Panc1 (cell line): ENCODE results near the gene CCDC57. TPM values are rescaled to one million over a fixed set of nuclear protein-coding genes. Genes with fewer than 3 reads are reported as not detected.

ENCODE experiments used
- ATAC-seq: fragments of 200-7000 bp; cut with Tn5 transposase; 2 replicates; pipeline ENCODE4 v1.9.1; 2020; ENCODE audit warnings: mild to moderate bottlenecking, moderate library complexity
- BruUV-seq: library from RNA; stranded (reverse); fragments of 400-500 nt; replicated peaks from 2 replicates; lab custom pipeline; 2021; lab: Mats Ljungman, UMichigan
- CTCF ChIA-PET: fragments of 300-600 bp; sonication (Branson Sonifier 250); formaldehyde crosslinking; loops from one replicate; lab custom pipeline; 2022; ENCODE audit warnings: antibody characterized with exemption; lab: Charles Lee
- POLR2A ChIA-PET: fragments of 300-600 bp; sonication (Branson Sonifier 250); formaldehyde crosslinking; loops from one replicate; lab custom pipeline; 2022; ENCODE audit warnings: antibody characterized with exemption; lab: Charles Lee
- DNase-seq: peaks from one replicate; pipeline ENCODE4 v3.0.0-alpha.2; 2010; ENCODE audit warnings: low read depth, low spot score
- H3K27ac ChIP-seq: 2 replicates; pipeline ENCODE4 v1.5.1; 2011; ENCODE audit warnings: mild to moderate bottlenecking, low read length, inconsistent platforms
- H3K27me3 ChIP-seq: fragments of 200-500 bp; sonication (Bioruptor generic); 2 replicates; pipeline ENCODE4 v1.6.0; 2014; ENCODE audit warnings: low read length, inconsistent platforms; ENCODE audit not compliant: control insufficient read depth, insufficient read depth
- H3K36me3 ChIP-seq: fragments of 200-500 bp; sonication (Bioruptor generic); 2 replicates; pipeline ENCODE4 v1.5.1; 2014; ENCODE audit warnings: inconsistent platforms, mild to moderate bottlenecking, low read length, moderate library complexity; ENCODE audit not compliant: control insufficient read depth, insufficient read depth
- H3K4me1 ChIP-seq: 2 replicates; pipeline ENCODE4 v1.5.1; 2011; ENCODE audit warnings: inconsistent platforms, mild to moderate bottlenecking, low read length, moderate library complexity; ENCODE audit not compliant: control insufficient read depth, insufficient read depth
- H3K4me3 ChIP-seq, 2 experiments: 2 replicates each; pipeline ENCODE4 v1.5.1; 2011 to 2012; ENCODE audit warnings: low read depth in 2 of 2, low read length in 2 of 2, mild to moderate bottlenecking in 2 of 2, inconsistent platforms in 1 of 2, moderate library complexity in 1 of 2
- H3K9me3 ChIP-seq: fragments of 200-500 bp; sonication (Bioruptor generic); 2 replicates; pipeline ENCODE4 v1.5.1; 2014; ENCODE audit warnings: low read depth, mild to moderate bottlenecking, inconsistent platforms, low read length, moderate library complexity; ENCODE audit not compliant: control insufficient read depth, insufficient read depth
- POLR2AphosphoS5 ChIP-seq: IDR thresholded peaks from 2 replicates; pipeline ENCODE4 v1.6.1; 2012; ENCODE audit warnings: mild to moderate bottlenecking, low read depth, low read length, moderate library complexity
- SIN3A ChIP-seq: IDR thresholded peaks from 2 replicates; pipeline ENCODE4 v1.6.1; 2012; ENCODE audit warnings: low read depth, mild to moderate bottlenecking, low read length, moderate library complexity, borderline replicate concordance; ENCODE audit not compliant: insufficient read depth
- TCF7L2 ChIP-seq: IDR thresholded peaks from 2 replicates; pipeline ENCODE4 v1.6.1; 2011; ENCODE audit warnings: mild to moderate bottlenecking, low read depth, low read length, inconsistent platforms
- in situ Hi-C: cut with HindIII; loops from 2 replicates; pipeline ENCODE4 v1.10.0; 2016; ENCODE audit warnings: low sequenced_read_pairs, low pct_unique_long_range_greater_than_20kb
- intact Hi-C: fragments of 100-400 bp; cut with micrococcal nuclease; formaldehyde crosslinking; loops from one replicate; pipeline ENCODE4 v1.10.0; 2022; ENCODE audit not compliant: unreplicated experiment
- total RNA-seq: library from RNA; stranded (reverse); gene quantifications from one replicate; pipeline ENCODE4 v1.2.1, GENCODE V29; 2021; ENCODE audit not compliant: unreplicated experiment
- TF ChIP-seq, protein P1 (sequence below): fragments of 450-650 bp; IDR thresholded peaks from 2 replicates; pipeline ENCODE4 v1.5.1; 2017; ENCODE audit warnings: mild to moderate bottlenecking
- TF ChIP-seq, protein P2 (sequence below), 2 experiments: IDR thresholded peaks; 2 replicates each; pipeline ENCODE4 v1.6.1; 2011 to 2012; ENCODE audit warnings: low read depth in 2 of 2, control low read depth in 1 of 2, low read length in 1 of 2, mild to moderate bottlenecking in 1 of 2, moderate library complexity in 1 of 2; ENCODE audit not compliant: insufficient read depth in 1 of 2

The CCDC57 gene
- total RNA-seq, 1 experiment from 2014 or later: 63.6 TPM

DNA sequence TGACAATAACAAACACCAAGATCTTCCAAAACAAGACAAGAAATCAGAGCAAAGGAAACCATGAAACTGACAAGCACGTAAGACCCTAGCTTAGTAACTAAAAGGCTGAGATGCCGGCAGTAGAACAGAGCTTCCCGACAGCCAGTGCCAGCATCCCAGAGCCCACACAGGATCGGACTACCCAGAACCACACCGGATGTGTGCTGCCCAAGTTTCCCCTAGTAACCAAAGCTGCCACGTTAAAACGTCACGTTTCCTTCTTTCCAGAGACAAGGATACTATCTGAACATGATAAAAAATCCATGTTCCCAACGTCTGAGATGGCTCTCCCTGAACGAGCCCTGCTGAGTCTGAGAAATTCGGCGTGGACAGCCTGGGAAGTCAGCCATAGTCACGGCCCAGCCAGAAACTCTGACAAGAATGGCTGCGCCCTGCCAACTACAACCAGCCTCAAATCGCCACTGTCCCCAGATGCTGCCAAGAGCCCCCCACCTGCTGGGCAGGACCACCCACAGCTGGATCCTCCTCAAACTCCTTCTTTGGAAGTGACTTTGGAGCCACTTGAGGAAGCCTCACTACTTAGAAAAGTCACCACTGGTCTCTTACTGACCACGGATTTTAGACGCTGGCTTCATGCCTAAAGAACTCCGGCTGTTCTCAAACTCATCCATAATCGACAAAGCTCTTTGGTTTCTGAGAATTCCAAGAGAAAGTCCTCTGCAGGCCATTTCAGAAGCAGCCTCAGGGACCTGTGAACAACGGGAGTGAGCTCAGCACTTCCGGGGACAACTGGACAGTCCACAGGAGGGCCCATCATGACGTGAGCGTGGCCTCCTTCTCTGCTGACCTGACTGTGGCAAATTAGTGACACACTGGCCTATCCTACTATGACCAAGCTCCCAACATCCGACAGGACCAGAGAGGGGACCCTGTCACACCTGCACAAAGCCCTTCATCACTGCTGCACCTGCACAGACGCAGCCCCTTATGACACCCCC lies 16.7 kb downstream of the CCDC57 start:
- Histone ChIP-seq H3K27me3 (no peaks in the 10 kb centered on the region), H3K4me3 (no peak overlapping the region), H3K4me1 (no peaks in the 10 kb centered on the region), H3K36me3 (no peaks in the 10 kb centered on the region), H3K9me3 (no peaks in the 10 kb centered on the region), H3K27ac (no peak overlapping the region)
- intact Hi-C loops: no loop called here
- no TSS peak for BruUV-seq
- DNase-seq: no peak
- POLR2A ChIA-PET: interaction anchor here (0.6 kb wide), 1 partner anchor 110 kb away, joined by 4 read pairs; no protein-coding TSS in a partner anchor
- ATAC-seq: no peak
- CTCF ChIA-PET: interaction anchor here (0.7 kb wide), 1 partner anchor 39 kb away, joined by 3 read pairs; no protein-coding TSS in a partner anchor
- TF ChIP-seq, protein P1, sequence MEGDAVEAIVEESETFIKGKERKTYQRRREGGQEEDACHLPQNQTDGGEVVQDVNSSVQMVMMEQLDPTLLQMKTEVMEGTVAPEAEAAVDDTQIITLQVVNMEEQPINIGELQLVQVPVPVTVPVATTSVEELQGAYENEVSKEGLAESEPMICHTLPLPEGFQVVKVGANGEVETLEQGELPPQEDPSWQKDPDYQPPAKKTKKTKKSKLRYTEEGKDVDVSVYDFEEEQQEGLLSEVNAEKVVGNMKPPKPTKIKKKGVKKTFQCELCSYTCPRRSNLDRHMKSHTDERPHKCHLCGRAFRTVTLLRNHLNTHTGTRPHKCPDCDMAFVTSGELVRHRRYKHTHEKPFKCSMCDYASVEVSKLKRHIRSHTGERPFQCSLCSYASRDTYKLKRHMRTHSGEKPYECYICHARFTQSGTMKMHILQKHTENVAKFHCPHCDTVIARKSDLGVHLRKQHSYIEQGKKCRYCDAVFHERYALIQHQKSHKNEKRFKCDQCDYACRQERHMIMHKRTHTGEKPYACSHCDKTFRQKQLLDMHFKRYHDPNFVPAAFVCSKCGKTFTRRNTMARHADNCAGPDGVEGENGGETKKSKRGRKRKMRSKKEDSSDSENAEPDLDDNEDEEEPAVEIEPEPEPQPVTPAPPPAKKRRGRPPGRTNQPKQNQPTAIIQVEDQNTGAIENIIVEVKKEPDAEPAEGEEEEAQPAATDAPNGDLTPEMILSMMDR: no peak
- TF ChIP-seq, protein P2, sequence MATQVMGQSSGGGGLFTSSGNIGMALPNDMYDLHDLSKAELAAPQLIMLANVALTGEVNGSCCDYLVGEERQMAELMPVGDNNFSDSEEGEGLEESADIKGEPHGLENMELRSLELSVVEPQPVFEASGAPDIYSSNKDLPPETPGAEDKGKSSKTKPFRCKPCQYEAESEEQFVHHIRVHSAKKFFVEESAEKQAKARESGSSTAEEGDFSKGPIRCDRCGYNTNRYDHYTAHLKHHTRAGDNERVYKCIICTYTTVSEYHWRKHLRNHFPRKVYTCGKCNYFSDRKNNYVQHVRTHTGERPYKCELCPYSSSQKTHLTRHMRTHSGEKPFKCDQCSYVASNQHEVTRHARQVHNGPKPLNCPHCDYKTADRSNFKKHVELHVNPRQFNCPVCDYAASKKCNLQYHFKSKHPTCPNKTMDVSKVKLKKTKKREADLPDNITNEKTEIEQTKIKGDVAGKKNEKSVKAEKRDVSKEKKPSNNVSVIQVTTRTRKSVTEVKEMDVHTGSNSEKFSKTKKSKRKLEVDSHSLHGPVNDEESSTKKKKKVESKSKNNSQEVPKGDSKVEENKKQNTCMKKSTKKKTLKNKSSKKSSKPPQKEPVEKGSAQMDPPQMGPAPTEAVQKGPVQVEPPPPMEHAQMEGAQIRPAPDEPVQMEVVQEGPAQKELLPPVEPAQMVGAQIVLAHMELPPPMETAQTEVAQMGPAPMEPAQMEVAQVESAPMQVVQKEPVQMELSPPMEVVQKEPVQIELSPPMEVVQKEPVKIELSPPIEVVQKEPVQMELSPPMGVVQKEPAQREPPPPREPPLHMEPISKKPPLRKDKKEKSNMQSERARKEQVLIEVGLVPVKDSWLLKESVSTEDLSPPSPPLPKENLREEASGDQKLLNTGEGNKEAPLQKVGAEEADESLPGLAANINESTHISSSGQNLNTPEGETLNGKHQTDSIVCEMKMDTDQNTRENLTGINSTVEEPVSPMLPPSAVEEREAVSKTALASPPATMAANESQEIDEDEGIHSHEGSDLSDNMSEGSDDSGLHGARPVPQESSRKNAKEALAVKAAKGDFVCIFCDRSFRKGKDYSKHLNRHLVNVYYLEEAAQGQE (IDR thresholded peaks at IDR 0.05; ENCODE audit: insufficient read depth in 1 of 2, low read depth in 2 of 2, low read length in 1 of 2): no peak
- no peak for TF ChIP-seq SIN3A
- in situ Hi-C loops: no loop called here

DNA sequence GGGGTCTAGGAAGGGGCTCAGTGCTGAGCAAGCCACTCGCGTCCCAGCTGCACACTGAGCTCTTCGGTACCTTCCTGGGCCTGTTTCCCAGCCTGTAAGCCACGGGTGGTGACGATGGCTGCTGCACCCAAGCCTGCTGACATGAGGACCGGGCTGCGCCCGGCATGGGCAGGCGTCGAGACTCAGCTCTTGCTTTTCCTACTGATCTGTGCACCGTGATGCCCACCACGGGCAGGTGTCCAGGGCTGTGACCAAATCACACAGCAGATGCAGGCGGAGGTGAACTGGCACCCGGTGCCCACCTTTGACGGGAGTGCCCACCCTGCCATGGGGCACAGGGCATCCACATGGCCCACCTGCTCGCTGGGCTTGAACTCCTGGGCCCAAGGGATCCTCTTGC lies 17.9 kb downstream of the CCDC57 start:
- Histone ChIP-seq H3K4me3 (no peak overlapping the region), H3K36me3 (no peaks in the 10 kb centered on the region), H3K27me3 (no peaks in the 10 kb centered on the region), H3K27ac (no peak overlapping the region), H3K9me3 (no peaks in the 10 kb centered on the region), H3K4me1 (no peaks in the 10 kb centered on the region)
- DNase-seq (no peak), ATAC-seq (no peak)
- in situ Hi-C loops (no loop called here), intact Hi-C loops (no loop called here)
- CTCF ChIA-PET: no interaction called here
- BruUV-seq: no TSS peak
- POLR2A ChIA-PET: interaction anchor here (0.6 kb wide), 1 partner anchor 111 kb away, joined by 4 read pairs; no protein-coding TSS in a partner anchor
- TF ChIP-seq, protein P1: no peak
- TF ChIP-seq, protein P2 (IDR thresholded peaks at IDR 0.05; ENCODE audit: insufficient read depth in 1 of 2, low read depth in 2 of 2, low read length in 1 of 2): no peak
- TF ChIP-seq POLR2AphosphoS5 (no peak), TCF7L2 (no peak), SIN3A (no peak)
